Ureter (tissue), 1 donor: ENCODE data around the gene ATMIN. TPM values are rescaled to one million over a fixed set of nuclear protein-coding genes. Genes with fewer than 3 reads are reported as not detected.

ENCODE experiments used
- DNase-seq: peaks from one replicate; pipeline ENCODE4 v3.0.0-alpha.2; 2020; ENCODE audit warnings: low spot score
- total RNA-seq: library from RNA; stranded (reverse); gene quantifications from one replicate; pipeline ENCODE4 v1.2.4, GENCODE V29; 2023
- donor health status: DM: yes; HTN: yes; CAD: no.

ATMIN gene
- total RNA-seq, 1 donor from 2014 or later, result 42.9 TPM

DNA sequence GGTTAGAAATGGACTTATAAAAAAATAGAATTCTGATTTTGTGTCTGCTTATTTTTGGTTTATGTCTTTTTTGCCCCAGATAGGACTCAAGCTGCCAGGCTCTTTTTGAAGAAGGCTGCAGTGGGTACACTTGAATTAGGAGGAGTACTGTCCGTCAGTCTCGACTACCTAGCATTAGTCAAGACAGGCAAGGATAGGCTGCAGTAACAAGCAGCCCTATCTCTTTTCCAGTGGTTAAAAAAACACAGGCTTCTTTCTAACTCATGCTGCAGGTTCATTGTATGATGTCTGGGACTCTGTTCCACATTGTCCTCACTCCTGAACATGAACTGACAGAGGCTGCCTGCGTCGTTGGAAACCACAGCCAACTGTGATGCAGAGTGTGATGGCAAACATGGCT, 33.4 kb downstream of the ATMIN start:
- no peak for DNase-seq

DNA sequence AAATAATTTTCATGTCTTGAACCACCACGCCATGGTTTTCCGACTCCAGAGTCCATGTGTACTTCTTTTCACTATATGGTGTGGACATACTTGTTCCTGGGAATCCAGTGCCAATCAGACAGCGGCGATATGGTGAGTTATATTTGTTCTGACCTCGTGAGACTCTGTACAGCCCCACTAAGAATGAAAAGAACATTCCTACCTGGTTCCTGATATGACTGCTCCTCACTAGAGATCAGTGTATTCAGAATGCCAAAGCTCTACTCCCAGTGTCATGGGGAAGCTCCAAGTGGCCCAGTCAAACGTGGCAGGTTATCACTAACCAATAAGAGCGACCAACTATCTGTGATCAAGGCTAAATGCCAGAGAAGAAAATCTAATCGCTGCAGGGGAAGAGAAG, 35.3 kb downstream of the ATMIN start:
- DNase-seq, result no peak

DNA sequence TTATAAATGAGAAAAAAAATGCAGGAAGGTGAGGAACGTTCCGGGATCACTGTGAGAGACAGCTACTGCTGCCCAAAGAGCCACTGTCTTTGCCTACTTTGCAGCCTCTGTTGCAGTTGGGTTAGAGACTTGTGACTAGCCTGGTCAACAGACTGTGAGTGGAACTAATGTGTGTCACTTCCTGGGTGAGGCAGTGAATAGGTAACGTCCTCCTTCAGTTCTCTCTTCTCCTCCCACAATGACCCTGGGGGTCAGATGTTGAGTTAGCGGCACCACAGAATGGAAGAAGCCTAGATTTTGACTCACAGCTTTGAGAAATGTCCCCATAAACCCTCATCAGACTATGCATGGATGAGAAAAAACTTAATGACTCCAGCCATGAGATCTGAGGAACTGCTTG, 36.2 kb downstream of the ATMIN start:
- DNase-seq, result no peak

DNA sequence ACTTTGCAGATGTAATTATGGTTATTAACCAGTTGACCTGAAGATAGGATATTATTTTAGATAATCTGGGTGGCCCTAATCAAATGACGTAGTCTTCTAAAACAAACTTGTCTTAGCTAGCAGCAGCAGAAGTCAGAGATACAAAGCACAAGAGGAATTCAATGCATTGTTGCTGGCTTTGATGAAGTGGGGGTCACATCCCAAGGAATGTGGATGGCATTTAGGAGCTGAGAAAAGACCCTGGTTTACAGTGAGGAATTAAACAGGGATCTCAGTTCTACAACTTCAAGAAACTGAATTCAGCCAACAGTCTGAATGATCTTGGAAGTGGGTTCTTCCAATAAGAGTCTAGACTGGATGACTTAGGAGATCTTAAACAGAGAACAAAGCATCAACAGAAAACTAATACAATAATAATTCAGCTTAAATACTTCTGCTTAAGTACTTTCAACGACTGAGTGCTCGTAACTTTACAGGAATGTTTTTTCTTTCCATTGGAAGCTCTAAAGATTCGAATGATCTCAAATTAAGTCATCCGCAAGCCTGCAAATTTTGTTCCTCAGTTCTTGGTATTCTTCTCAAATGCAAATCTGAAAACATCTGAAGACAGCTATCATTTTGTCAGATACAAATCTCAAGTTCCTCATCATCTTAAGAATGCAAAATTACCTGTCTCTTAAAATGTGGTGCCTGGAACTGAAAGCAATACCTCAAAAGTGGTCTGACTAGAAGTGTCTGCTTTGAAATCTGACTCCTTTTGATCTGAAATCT, 38.1 kb downstream of the ATMIN start:
- DNase-seq, result no peak

DNA sequence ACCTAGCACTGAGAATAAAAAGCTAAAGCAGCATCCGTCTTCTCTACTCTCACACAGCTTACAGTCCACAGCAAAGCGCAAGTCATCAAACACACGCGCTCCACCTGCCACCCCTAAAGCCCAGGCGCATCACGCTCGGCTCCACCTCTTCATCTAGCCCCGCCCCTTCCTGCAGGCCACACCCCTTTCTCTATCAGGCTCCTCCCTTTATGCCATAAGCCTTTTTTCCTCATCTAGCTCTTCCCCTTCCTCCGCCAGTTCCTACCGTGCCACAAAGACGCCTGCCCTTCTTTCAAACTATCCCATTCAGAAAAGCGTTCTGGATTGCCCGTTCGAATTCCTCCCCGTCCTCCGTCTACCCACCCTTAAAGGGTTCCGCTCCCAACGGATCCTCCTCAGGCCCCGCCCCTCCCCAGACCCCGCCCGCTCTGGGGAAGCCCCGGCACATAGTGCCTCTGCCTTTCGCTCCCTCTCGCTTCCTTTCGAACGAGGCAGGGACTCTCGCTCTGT, 41.0 kb downstream of the ATMIN start:
- peak; percentile 93 for DNase-seq

DNA sequence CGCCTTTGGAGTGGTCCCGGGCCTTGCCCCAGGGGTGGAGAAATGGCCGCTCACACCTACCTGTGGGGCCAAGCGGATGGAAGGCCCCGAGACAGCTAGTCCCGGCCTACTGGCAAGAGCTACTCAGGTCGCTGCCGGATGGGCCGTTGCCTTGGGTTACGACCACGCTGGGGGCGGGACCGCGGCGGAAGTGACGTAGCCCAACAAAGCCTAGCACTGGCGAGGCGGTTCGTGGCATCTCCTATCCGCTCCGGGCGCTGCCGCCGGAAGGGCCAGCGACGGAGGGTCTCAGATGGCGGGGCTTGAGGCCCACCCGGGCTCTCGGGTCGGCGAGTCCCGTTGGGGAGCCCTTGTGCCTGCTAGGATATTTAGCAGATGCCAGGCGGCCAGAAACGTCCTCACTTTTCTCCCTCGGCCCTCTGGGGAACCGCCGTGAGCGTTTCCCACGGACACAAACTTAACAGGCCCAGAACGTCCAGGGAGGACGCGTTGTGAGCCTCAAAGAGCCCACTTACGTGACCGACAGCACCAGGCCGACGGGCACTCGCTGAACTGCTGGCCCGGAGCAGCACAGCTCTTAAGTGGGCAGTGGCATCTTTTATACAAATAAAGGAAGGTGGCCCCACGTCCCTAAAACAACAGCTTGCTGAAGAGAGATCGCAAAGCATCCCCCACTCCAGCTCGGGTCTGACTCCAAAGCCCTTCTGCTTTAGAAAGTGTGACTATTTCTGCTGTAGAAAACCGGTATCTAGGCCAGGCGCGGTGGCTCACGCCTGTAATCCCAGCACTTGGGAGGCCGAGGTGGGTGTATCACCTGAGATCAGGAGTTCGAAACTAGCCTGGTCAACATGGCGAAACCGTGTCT, 41.7 kb downstream of the ATMIN start, which contains the start of gene C16orf46:
TSS of gene C16orf46 (minus strand) at position 163 of the 865 bp plus-strand sequence. CDS start 13,283 bp downstream, outside the sequence.
- DNase-seq, result peak; percentile 99

DNA sequence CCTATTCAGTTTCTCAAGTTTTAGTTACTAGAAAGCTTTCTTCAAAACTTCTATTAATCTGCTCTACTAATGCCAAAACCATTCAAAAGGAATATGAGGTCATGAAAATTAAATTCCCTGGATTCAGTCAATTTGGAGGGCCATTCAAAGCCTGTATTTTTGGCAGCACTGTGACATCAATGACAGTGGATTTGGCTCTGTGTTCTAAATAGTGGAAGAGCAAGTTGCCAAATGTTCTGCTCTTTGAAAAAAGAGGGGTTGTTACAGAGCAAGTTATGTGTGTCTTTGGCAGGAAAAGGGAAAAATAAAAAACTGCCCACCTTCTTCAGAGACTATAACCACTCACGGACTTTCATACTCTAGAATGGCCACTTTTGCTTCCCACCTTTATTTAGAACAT, 44.6 kb downstream of the ATMIN start:
- DNase-seq, result no peak

DNA sequence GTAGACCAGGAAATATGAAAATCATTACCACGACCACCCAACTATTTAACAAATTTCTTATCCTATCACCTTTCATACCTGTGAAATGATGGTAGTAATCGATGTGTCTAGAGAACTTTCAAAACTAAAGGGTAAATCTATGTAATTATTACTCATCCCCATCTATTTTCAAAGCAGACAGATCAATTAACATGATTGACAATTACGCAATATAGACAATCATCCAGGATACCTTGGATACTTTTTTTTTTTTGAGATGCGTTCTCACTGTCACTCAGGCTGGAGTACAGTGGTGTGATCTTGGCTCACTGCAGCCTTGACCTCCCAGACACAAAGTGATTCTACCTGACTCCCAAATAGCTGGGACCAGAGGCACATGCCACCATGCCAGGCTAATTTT, 45.4 kb downstream of the ATMIN start:
- no peak for DNase-seq

DNA sequence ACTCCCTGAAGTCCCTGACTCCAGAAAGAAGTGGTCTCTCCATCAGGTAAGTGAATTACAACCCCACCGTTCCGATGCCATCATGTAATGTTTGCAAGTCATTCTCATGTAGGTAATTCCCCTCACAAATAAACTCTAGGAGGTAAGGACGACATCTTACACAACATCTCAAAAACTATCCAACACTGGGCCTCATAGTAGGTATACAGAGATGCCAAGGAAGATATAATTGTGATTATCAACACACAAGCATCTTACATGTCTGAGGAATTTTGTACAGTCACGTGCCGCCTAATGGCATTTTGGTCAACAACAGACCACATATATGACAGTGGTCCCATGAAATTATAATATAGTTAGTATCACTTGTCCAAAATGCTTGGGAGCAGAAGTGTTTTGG, 53.2 kb downstream of the ATMIN start:
- DNase-seq, result no peak

DNA sequence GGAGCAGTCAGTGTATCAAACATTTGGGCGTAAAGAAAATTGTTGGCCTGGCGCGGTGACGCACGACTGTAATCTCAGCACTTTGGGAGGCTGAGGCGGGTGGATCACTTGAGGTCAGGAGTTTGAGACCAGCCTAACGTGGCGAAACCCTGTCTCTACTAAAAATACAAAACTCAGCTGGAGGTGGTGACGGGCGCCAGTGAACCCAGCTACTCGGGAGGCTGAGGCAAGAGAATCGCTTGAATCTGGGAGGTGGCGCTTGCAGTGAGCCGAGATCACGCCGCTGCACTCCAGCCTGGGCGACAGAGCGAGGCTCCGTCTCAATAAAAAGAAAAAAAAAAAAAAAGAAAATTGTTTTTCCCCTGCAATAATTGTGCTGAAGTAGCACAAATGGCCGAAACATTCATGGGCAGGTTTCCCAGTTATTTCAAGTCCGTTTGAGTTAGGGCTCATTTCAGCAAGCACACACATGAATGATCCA, 59.2 kb downstream of the ATMIN start:
- DNase-seq, result no peak

DNA sequence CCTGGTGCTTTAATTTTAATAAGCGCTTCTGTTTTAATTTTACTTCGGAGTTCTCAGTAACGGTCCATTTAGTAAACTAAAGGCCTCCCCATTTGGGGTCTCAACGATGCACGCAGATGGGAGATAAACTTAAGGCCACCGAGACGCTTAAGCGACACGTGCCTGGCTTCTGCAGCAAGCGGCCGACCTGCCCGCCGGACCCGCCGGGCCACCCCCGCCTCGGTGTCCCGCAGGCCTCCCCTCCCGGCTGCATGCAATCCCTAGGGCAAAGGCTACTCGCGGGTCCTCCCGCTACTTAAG, 60.0 kb downstream of the ATMIN start:
- DNase-seq, result no peak

DNA sequence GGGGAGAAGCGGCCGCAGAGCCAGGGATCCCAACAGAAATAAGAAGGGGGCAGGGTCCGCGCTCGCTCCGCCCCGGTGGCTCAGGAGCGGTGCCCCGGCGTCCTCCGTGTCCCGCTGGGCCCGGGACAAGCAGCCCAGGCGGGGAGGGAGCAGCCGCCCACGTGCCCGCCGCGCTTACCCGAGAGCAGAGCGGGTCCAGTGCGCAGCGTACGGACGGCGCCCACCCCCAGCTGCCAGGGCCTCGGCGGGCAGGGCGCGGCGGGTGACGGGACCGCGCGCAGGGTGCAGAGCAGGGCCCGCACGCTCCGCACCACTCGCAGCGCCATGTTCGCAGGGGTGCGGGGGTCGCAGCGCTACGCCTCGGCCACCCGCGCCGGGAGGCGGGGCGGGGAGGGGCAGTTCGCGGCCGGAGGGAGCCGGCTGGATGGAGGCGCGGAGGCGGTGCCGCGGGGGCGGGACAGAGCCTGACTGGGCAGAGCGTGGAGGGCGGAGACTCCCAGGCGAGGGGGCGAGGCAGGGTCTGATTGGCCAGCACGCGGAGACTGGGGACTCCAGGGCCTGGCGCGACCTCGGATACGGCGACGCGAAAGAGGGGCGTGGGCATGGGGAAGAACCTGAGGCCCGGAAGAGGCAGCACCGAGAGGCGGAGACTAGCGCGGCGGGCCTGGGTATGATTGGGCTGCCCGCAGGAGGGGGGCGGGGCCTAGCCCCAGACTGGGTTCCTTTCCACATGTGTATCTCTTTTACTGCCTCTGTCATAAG, 60.5 kb downstream of the ATMIN start, which contains the start of gene GCSH:
TSS of gene GCSH (minus strand) at position 443 of the 762 bp plus-strand sequence. CDS start at position 326, 117 bp downstream.
- DNase-seq, result peak; percentile 99

DNA sequence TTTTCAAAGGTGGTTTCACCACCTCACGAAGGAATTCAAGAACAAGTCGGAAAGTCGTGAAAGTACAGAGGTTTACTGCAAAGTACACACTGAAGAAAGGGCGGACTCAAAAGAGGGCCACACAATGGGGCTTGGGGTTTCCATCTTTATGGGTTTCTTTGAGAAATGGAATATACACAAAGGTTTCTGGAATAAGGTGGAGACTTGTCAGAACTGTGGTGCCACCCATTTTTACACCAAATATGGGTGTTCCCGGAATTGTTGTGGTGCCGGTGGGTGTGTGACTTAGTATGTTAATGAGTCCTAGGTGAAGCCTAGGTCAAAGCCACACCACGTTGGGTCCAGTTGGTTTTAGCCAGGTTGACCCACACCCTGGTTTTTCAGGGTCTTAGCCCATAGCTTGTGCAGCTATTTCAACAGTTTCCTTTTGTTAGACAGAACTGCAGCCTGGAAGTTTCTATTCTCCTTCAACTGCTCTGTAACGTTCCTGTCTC, 61.1 kb downstream of the ATMIN start:
- no peak for DNase-seq

Other genes with a start within 250 kb of the ATMIN start
- 34.3 TPM for gene CDYL2, start 231.2 kb upstream of the ATMIN start, total RNA-seq
- 45.6 TPM for gene CMC2, start 29.0 kb upstream of the ATMIN start, total RNA-seq
- 6.2 TPM for gene CENPN, start 28.6 kb upstream of the ATMIN start, total RNA-seq
- not detected for gene C16orf46, start 41.4 kb downstream of the ATMIN start, total RNA-seq
- gene GCSH, start 60.6 kb downstream of the ATMIN start, total RNA-seq, result 42.5 TPM
- 0.81 TPM for gene BCO1, start 202.8 kb downstream of the ATMIN start, total RNA-seq